Suprapubic skin (tissue), 4 donors: ENCODE data around the gene ING1.

Experiments used
- POLR2A ChIP-seq, 2 donors: fragments of 450-650 bp; IDR thresholded peaks; one replicate each; pipeline ENCODE4 v1.6.1; 2017; ENCODE audit warnings: antibody characterized with exemption in 2 of 2, mild to moderate bottlenecking in 2 of 2, moderate library complexity in 2 of 2
- POLR2AphosphoS5 ChIP-seq, 3 donors: sonication (generic); formaldehyde crosslinking; IDR thresholded peaks; one replicate each; pipeline ENCODE4 v1.6.1; 2017; ENCODE audit warnings: antibody characterized with exemption in 3 of 3
- TF ChIP-seq, protein P1 (sequence below), 2 donors: fragments of 200-600 bp in 1 of 2; fragments of 450-650 bp in 1 of 2; sonication (generic) in 1 of 2; IDR thresholded peaks; one replicate each; pipeline ENCODE4 v1.5.1; 2016 to 2019; ENCODE audit warnings: antibody characterized with exemption in 2 of 2, mild to moderate bottlenecking in 1 of 2, moderate library complexity in 1 of 2

DNA sequence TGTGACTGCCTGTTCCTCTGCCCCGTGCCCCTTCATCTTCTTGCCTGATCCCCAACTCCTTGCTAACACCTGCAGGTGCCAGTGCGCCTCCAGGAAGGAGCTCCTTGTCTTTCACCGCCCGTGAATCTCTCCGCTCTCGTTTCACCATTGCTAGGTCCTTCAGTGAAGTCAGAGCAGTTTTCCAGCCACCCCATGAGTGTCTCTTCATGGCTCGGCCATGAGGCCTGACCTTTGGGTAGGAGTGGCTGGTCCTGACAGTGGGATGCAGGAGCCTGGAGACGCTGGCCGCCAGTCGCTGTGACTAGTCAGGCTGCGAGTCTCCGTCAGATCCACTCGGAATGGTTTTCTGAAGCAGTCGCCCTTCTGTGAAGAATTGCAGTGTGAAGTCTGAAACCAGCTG is 43.8 kb downstream of the ING1 start:
- TF ChIP-seq, protein P1, sequence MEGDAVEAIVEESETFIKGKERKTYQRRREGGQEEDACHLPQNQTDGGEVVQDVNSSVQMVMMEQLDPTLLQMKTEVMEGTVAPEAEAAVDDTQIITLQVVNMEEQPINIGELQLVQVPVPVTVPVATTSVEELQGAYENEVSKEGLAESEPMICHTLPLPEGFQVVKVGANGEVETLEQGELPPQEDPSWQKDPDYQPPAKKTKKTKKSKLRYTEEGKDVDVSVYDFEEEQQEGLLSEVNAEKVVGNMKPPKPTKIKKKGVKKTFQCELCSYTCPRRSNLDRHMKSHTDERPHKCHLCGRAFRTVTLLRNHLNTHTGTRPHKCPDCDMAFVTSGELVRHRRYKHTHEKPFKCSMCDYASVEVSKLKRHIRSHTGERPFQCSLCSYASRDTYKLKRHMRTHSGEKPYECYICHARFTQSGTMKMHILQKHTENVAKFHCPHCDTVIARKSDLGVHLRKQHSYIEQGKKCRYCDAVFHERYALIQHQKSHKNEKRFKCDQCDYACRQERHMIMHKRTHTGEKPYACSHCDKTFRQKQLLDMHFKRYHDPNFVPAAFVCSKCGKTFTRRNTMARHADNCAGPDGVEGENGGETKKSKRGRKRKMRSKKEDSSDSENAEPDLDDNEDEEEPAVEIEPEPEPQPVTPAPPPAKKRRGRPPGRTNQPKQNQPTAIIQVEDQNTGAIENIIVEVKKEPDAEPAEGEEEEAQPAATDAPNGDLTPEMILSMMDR (IDR thresholded peaks at IDR 0.05), result no peak
- TF ChIP-seq POLR2A (IDR thresholded peaks at IDR 0.05) (no peak), POLR2AphosphoS5 (IDR thresholded peaks at IDR 0.05) (no peak)
